Renal pelvis (tissue), 4 donors: ENCODE measurements around the gene SERPINB5. TPM values are rescaled to one million over a fixed set of nuclear protein-coding genes. Genes with fewer than 3 reads are reported as not detected.

Experiments used
- DNase-seq: peaks from one replicate; pipeline ENCODE4 v3.0.0-alpha.2; 2013
- polyA plus RNA-seq, 3 donors: library from polyadenylated mRNA; unstranded; fragments of 120-200 nt; gene quantifications; one replicate each; pipeline ENCODE4 v1.2.1, GENCODE V29; 2013; ENCODE audit not compliant: insufficient read length in 3 of 3

The SERPINB5 gene
- polyA plus RNA-seq, 3 donors: not detected

DNA sequence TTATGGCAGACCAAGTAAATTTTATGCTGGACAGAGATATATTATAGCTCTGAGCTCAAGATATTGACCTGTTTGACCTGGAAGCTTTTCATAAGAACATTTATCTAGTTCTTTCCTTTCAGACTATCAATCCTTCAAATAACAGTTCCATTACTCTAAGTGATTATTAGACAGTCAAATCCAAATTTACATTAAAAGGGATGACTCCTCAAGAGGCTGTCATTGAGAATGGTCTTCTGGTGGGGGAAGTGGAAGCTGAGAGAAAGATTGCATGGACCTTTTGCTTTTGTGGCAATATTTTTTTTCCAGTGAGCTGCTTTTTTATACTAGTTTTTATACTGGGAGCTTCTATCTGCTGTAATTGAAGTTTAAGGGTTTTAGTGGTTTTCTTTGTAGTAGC lies 50.5 kb downstream of the SERPINB5 start:
- no peak for DNase-seq

DNA sequence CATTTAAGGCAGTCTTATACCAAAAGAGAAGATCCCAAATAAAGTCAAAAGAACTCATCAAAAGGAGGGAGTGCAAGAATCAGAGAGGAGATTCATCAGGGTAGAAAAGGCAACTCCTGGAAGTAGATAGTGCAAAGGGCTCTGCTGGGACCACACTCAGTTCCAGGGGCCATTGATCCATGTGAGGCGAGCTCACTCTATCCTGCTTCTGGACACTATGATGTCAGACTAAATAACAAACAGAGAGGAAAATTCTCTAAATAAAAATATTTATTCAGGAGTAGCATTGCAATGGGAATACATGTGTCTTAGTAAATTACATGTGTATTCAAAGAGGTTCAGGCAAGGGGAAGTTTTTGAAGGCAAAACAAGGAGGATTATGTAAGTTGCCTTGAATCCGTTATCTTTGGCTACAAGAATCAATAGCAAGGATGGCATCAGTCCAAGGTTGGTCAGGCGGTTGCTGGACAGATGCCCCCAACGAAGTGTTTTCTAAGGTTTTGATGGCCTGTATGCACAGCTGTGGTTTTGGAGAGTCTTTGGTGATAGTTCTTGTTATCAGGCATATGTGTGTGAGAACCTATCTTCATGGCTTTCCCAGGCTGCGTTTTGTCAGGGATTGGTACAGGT lies 52.2 kb downstream of the SERPINB5 start:
- no peak for DNase-seq

DNA sequence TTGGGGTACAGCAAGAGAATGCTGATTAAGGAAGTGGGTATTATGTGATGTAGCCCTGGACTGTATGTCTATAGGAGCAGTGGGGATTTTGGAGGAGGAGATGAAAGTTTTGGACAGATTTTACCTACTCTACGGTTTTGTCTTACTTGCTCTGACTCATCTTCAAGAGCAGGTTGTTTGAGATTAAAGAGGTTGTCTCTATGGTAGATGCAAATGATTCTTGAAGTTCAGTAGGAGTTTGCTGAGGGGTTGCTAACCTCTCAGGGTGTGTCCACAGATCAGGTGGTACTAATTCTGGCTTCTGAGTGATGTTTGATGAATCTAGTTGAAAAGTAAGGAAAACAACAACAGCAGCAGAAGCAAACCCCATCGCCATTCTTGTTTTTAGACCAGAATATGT lies 55.7 kb downstream of the SERPINB5 start:
- DNase-seq: no peak

DNA sequence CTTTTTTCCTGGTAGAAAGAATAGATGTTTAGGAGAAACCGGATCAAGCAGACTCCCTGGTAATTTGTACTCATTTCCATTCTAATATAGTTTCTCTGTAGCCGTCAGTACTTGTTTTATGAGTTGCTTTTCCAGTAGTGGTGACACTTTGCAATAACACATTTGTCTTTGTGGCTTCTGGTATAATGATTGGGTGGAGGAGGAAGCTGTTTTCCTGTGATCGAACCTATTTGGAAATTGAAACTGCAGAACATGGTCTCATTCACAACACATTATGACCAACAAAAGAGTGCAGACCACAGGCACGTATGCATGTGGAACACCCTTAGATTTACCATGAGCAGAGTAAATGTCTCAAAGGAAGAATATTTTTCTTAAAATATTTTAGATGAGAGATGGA lies 57.9 kb downstream of the SERPINB5 start:
- DNase-seq: no peak

DNA sequence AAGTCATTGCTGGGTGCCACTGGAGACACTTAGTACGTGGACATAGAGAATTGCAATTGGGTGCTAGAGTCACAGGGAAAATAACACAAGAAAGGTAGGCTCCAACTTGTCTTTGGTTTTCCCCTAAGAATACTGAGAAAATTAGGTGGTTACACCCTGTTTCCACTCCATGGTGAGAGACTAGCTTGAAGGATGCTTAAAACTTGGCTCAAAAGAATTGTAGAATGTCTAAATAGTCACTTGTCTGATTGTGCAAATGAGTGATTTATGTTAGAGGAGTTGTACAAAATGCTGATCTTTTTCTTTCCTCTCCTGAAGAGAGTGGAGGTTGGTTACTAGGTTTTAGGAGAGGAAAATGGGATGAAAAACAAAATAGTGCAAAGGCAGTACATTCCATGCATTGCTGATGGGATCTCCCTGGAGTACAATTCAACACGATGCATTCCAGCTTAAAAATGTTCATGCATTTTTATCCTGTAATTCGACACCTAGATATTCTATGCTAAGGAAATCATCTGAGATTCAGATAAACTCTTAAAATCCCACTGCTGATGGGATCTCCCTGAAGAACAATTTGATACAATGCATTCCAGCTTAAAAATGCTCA lies 63.2 kb downstream of the SERPINB5 start:
- DNase-seq: no peak

DNA sequence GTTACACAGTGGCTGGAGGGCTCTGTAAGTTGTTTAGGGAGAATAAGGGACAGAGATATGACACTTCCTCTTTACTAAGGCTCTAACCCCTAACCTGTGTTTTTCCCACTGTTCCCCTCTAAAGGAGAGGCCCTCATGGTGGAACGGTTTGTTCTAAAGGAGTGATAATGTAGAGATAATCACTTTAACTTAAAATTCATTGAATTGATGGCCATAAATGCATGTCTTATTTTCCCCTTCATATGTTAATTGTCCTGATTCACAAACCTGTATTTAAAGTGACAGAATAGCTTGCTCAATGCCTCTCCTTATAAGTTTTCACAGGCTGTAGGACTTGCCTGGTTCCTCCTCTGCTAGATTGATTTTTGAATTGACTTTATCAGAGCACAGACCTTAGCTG lies 65.3 kb downstream of the SERPINB5 start, which contains the start of gene SERPINB12:
Gene SERPINB12, plus strand, starts transcription at position 301 of the 400 bp plus-strand sequence. CDS start 13,791 bp downstream, outside the sequence.
- no peak for DNase-seq

DNA sequence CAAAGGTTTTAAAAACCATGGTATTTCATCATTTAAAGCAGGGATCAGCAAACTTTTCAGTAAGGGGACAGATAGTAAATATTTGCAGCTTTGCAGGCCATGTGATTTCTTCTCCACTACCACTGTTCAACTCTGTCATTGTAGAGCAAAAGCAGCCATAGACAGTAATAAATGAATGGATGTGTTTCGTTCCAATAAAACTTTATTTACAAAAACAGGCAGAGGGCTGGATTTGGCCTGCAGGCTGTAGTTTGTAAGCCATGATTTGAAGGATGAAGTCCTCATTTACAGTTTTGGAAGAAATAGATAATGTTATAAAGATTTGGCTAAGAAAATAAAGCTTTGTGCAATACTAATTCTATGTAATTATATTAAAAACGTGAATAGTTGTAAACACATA lies 67.3 kb downstream of the SERPINB5 start:
- DNase-seq: no peak

DNA sequence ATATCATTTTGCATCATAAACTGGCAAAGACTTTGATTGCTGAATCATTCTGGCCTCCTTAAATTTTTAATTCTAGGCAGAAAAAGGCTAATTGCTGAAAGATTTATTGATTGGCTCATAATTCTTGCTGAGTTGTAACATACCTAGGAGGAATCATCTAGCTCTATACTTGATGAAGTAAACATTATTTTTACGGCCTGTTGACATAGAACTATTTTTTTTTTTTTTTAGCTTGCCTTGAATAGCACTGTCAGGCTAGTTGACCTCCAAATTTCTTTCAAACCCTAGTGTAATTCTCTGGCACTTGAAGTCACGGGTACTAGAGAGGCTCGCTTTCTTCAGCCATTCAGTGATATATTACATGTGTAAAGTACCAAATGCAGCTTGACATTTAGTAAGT lies 68.2 kb downstream of the SERPINB5 start:
- DNase-seq: no peak

DNA sequence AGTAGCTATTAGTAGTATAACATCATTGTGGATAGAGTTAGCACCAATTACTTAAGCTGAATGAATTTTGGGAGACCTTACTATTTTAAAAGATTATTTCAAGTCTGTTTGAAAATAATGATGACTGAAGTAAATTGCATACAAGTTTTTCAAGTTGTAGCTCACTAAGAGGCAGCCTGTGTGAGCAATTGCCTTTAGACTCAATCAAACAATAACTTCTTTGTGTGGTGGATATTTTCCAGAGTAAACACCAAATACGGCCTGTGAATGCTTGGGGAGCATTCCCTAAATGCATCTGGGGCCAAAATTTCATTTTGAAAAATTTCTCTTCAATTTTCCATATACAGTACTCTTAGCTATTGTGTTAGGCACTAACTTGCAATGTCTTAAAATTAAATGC lies 73.3 kb downstream of the SERPINB5 start:
- no peak for DNase-seq

DNA sequence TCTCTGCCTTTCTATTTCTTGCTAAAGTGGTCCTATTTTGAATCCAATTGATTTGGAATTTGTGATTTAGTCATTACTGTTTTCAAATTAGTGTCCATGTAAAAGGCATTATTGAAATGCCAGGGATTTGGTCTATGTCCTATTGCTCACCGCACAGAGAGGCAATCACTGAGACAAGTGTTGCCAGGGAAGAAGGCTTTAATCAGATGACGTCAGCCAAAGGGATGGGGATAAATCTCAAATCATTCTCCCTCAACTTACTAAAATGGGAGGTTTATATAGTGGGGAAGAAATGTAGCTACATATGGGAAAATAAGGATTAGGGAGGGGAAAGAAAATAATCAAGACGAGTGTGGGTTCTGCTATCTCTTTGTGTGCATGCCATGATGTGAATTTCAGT lies 75.0 kb downstream of the SERPINB5 start:
- DNase-seq: no peak

DNA sequence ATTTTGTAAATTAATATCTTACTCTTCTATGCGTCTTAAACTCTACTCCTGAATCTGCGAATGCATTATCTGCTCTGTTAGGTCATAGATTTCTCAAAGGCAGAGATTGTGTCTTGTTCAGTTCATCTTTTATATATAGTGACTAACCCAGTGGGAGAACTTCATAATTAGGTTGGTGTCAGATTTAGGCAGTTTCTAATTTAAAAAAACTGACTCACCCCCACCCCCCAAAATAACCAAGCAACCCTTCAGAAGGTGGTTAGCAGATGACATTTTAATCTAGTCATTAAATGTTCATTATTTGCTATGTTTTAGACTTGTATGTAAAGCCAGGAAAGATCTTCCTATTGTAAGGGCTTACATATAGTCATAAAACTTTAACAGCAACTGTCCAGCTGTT lies 75.8 kb downstream of the SERPINB5 start:
- DNase-seq: no peak

DNA sequence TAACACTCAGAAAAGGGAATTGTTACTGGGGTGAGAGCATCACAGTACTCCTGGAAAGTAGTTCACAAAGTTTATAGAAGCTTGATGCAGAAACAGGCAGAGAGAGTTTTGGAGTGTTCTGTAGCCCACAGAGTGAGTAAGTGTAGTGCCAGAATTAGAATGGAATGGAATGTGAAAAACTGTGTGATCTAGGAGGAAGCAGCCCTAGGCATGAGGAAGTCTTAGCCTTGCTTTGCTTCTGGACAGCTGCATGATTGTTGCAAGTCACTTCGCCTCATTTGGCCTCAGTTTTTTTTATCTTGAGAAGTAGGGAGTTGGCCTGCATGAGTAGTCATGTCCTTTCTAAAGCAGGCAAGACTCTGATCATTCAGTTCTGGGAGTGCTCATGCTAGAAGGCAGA lies 76.3 kb downstream of the SERPINB5 start:
- no peak for DNase-seq

Other genes with a start within 250 kb of the SERPINB5 start
- 10 to 100 TPM; 19.8 to 26.3 (median 24.1) TPM for gene BCL2, start 157.2 kb upstream of the SERPINB5 start, polyA plus RNA-seq
- gene KDSR, start 109.8 kb upstream of the SERPINB5 start, polyA plus RNA-seq: 10 to 100 TPM; 36.2 to 44.2 (median 43.6) TPM
- 10 to 100 TPM; 48.0 to 68.8 (median 57.7) TPM for gene VPS4B, start 54.5 kb upstream of the SERPINB5 start, polyA plus RNA-seq
- gene SERPINB12, start 65.4 kb downstream of the SERPINB5 start, polyA plus RNA-seq: not detected
- not detected for gene SERPINB13, start 110.4 kb downstream of the SERPINB5 start, polyA plus RNA-seq
- under 1 TPM in 1 of 3 donors, not detected in 2; 0.19 TPM for gene SERPINB4, start 167.3 kb downstream of the SERPINB5 start, polyA plus RNA-seq
- under 1 TPM in 1 of 3 donors, not detected in 2; 0.13 TPM for gene SERPINB3, start 184.9 kb downstream of the SERPINB5 start, polyA plus RNA-seq
- gene SERPINB11, start 226.0 kb downstream of the SERPINB5 start, polyA plus RNA-seq: not detected